HCT116 (cell line): ENCODE data around the gene LPIN1. TPM values are rescaled to one million over a fixed set of nuclear protein-coding genes. Genes with fewer than 3 reads are reported as not detected.
"Not testable (repeated sequence)": the region's sequence is repeated elsewhere in the genome, so short reads cannot be mapped to it uniquely, and the experiment has no call there.

ENCODE experiments used
- ATAC-seq: fragments of 200-7000 bp; cut with Tn5 transposase; 2 replicates; pipeline ENCODE4 v1.9.1; 2020; ENCODE audit warnings: mild to moderate bottlenecking, moderate library complexity
- BruUV-seq: library from RNA; stranded (reverse); fragments of 400-500 nt; replicated peaks from 2 replicates; lab custom pipeline; 2021; lab: Mats Ljungman, UMichigan
- CTCF ChIA-PET: fragments of 300-600 bp; sonication (Branson Sonifier 250); formaldehyde crosslinking; loops from one replicate; lab custom pipeline; 2021; ENCODE audit warnings: antibody characterized with exemption; lab: Charles Lee
- POLR2A ChIA-PET: fragments of 300-600, 350-600 bp; sonication (Branson Sonifier 250); formaldehyde crosslinking; loops from one replicate; lab custom pipeline; 2021; ENCODE audit warnings: antibody characterized with exemption; lab: Charles Lee
- RAD21 ChIA-PET, 2 experiments: fragments of 300-600 bp; sonication (Branson Sonifier 250); formaldehyde crosslinking; loops; one replicate each; lab custom pipeline; 2023; ENCODE audit warnings: low total read pairs in 2 of 2; ENCODE audit not compliant: uncharacterized antibody in 2 of 2, unreplicated experiment in 2 of 2, low non-redundant PET in 1 of 2; lab: Charles Lee
- DNase-seq: peaks from one replicate; pipeline ENCODE4 v3.0.0-alpha.2; 2010; ENCODE audit warnings: low read depth, low spot score
- H2AFZ ChIP-seq: fragments of 200-600 bp; shearing (Covaris generic), sonication (generic); 2 replicates; pipeline ENCODE4 v1.6.1; 2017; ENCODE audit warnings: low read depth, mixed run types, mixed read lengths, antibody characterized with exemption, low read length; ENCODE audit not compliant: poor library complexity, severe bottlenecking
- H3K27ac ChIP-seq: 2 replicates; pipeline ENCODE4 v1.5.1; 2012; ENCODE audit warnings: low read depth, low read length
- H3K27me3 ChIP-seq: fragments of 200-600 bp; sonication (generic); 2 replicates; pipeline ENCODE4 v1.6.1; 2016; ENCODE audit warnings: mixed run types, low read length, mixed read lengths; ENCODE audit not compliant: insufficient read depth
- H3K36me3 ChIP-seq, 2 experiments: fragments of 200-500 bp in 1 of 2; fragments of 200-600 bp in 1 of 2; sonication (Bioruptor generic) in 1 of 2; sonication (generic) in 1 of 2; 2 replicates each; pipeline versions ENCODE4 v1.5.1 to v1.6.1; 2014 to 2016; ENCODE audit warnings: low read length in 2 of 2, inconsistent platforms in 1 of 2, mixed read lengths in 1 of 2, mixed run types in 1 of 2; ENCODE audit not compliant: insufficient read depth in 2 of 2, control insufficient read depth in 1 of 2
- H3K4me1 ChIP-seq, 2 experiments: fragments of 200-600 bp in 1 of 2; sonication (generic) in 1 of 2; 2 replicates each; pipeline versions ENCODE4 v1.5.1 to v1.6.1; 2012 to 2017; ENCODE audit warnings: low read length in 2 of 2, inconsistent platforms in 1 of 2, mild to moderate bottlenecking in 1 of 2, mixed read lengths in 1 of 2, mixed run types in 1 of 2, moderate library complexity in 1 of 2; ENCODE audit not compliant: insufficient read depth in 2 of 2, control insufficient read depth in 1 of 2
- H3K4me2 ChIP-seq: fragments of 200-600 bp; sonication (generic); 2 replicates; pipeline ENCODE4 v1.6.1; 2017; ENCODE audit warnings: mixed run types, low read length, mixed read lengths
- H3K4me3 ChIP-seq, 2 experiments: fragments of 200-600 bp in 1 of 2; sonication (generic) in 1 of 2; replicated peaks in 1 of 2; 2 replicates each; pipeline ENCODE4 v1.5.1; 2011 to 2016; ENCODE audit warnings: low read length in 2 of 2, control low read depth in 1 of 2, low read depth in 1 of 2, mild to moderate bottlenecking in 1 of 2, mixed read lengths in 1 of 2, mixed run types in 1 of 2
- H3K79me2 ChIP-seq: fragments of 200-600 bp; sonication (generic); 2 replicates; pipeline ENCODE4 v1.6.1; 2017; ENCODE audit warnings: mild to moderate bottlenecking, mixed run types, low read length, moderate library complexity, mixed read lengths; ENCODE audit not compliant: insufficient read depth
- H3K9ac ChIP-seq: fragments of 200-600 bp; sonication (generic); 2 replicates; pipeline ENCODE4 v1.6.1; 2016; ENCODE audit warnings: low read length, mixed read lengths
- H3K9me2 ChIP-seq: fragments of 200-600 bp; sonication (generic), shearing (Covaris generic); 2 replicates; pipeline ENCODE4 v1.6.1; 2017; ENCODE audit warnings: mixed run types, mild to moderate bottlenecking, moderate library complexity; ENCODE audit not compliant: insufficient read depth
- H3K9me3 ChIP-seq, 2 experiments: fragments of 200-500 bp in 1 of 2; fragments of 200-600 bp in 1 of 2; sonication (Bioruptor generic) in 1 of 2; sonication (generic) in 1 of 2; 2 replicates each; pipeline ENCODE4 v1.6.1; 2014 to 2017; ENCODE audit warnings: low read length in 2 of 2, mixed read lengths in 2 of 2, inconsistent platforms in 1 of 2, low read depth in 1 of 2, mild to moderate bottlenecking in 1 of 2, mixed run types in 1 of 2, moderate library complexity in 1 of 2; ENCODE audit not compliant: control insufficient read depth in 1 of 2, insufficient read depth in 1 of 2
- H4K20me1 ChIP-seq: fragments of 200-600 bp; sonication (generic), shearing (Covaris generic); 2 replicates; pipeline ENCODE4 v1.6.1; 2017; ENCODE audit warnings: mixed run types, mild to moderate bottlenecking, moderate library complexity; ENCODE audit not compliant: insufficient read depth
- CBX3 ChIP-seq: IDR thresholded peaks from 2 replicates; pipeline ENCODE4 v1.6.1; 2012; ENCODE audit warnings: low read depth
- CEBPB ChIP-seq: IDR thresholded peaks from 2 replicates; pipeline ENCODE4 v1.6.1; 2012; ENCODE audit warnings: low read depth
- ELF1 ChIP-seq: IDR thresholded peaks from 2 replicates; pipeline ENCODE4 v1.6.1; 2012; ENCODE audit warnings: low read depth, borderline replicate concordance
- EZH2 ChIP-seq: fragments of 200-600 bp; sonication (generic); IDR thresholded peaks from 2 replicates; pipeline ENCODE4 v1.6.1; 2017; ENCODE audit warnings: antibody characterized with exemption, mixed run types
- EZH2phosphoT487 ChIP-seq: fragments of 200-600 bp; IDR thresholded peaks from 2 replicates; pipeline ENCODE4 v1.6.1; 2018; ENCODE audit warnings: antibody characterized with exemption, borderline replicate concordance
- FOSL1 ChIP-seq: IDR thresholded peaks from 2 replicates; pipeline ENCODE4 v1.6.1; 2012; ENCODE audit warnings: low read depth
- JUND ChIP-seq: IDR thresholded peaks from 2 replicates; pipeline ENCODE4 v1.6.1; 2012
- MAX ChIP-seq: IDR thresholded peaks from 2 replicates; pipeline ENCODE4 v1.6.1; 2012
- RAD21 ChIP-seq: IDR thresholded peaks from 2 replicates; pipeline ENCODE4 v1.6.1; 2012; ENCODE audit warnings: low read depth, mild to moderate bottlenecking
- REST ChIP-seq: IDR thresholded peaks from 2 replicates; pipeline ENCODE4 v1.6.1; 2012; ENCODE audit warnings: low read depth
- SIN3A ChIP-seq: IDR thresholded peaks from 2 replicates; pipeline ENCODE4 v1.6.1; 2012; ENCODE audit warnings: low read depth
- SRF ChIP-seq: IDR thresholded peaks from 2 replicates; pipeline ENCODE4 v1.6.1; 2012; ENCODE audit warnings: low read depth
- TCF7L2 ChIP-seq: IDR thresholded peaks from 2 replicates; pipeline ENCODE4 v1.7.0; 2011; ENCODE audit warnings: borderline replicate concordance, inconsistent platforms; ENCODE audit not compliant: insufficient read depth, insufficient read length; ENCODE audit errors: extremely low read depth
- YY1 ChIP-seq: IDR thresholded peaks from 2 replicates; pipeline ENCODE4 v1.6.1; 2011; ENCODE audit warnings: low read length, low read depth, moderate library complexity, mild to moderate bottlenecking; ENCODE audit not compliant: insufficient replicate concordance; ENCODE audit errors: extremely low read depth
- ZBTB33 ChIP-seq: IDR thresholded peaks from 2 replicates; pipeline ENCODE4 v1.6.1; 2011; ENCODE audit warnings: mild to moderate bottlenecking, low read length, moderate library complexity; ENCODE audit not compliant: insufficient replicate concordance; ENCODE audit errors: extremely low read depth
- intact Hi-C: fragments of 100-400 bp; cut with micrococcal nuclease; formaldehyde crosslinking; loops from 2 replicates; pipeline ENCODE4 v1.10.0; 2022
- total RNA-seq: library from RNA; stranded (reverse); gene quantifications from one replicate; pipeline ENCODE4 v1.2.1, GENCODE V29; 2021; ENCODE audit not compliant: unreplicated experiment

The LPIN1 gene
- total RNA-seq, 1 experiment from 2014 or later = 16.7 TPM

- no peaks in the 10 kb centered on the region for H3K79me2 ChIP-seq
- H3K9me3 ChIP-seq = no peaks in the 10 kb centered on the region
- DNase-seq = no peak
- CTCF ChIA-PET = no interaction called here
- no peaks in the 10 kb centered on the region for H3K4me1 ChIP-seq
- no peaks in the 10 kb centered on the region for H3K27me3 ChIP-seq
- no peak for TF ChIP-seq FOSL1
- no peak for TF ChIP-seq ZBTB33
- TF ChIP-seq EZH2phosphoT487 = no peak
- TF ChIP-seq ELF1 = no peak
- TF ChIP-seq REST = no peak
- TF ChIP-seq EZH2 = no peak
- TF ChIP-seq SIN3A = no peak
- TF ChIP-seq CEBPB = no peak
- TF ChIP-seq RAD21 = no peak
- TF ChIP-seq TCF7L2 = no peak
- TF ChIP-seq MAX = no peak
- no peak for TF ChIP-seq CBX3
- TF ChIP-seq JUND = no peak
- TF ChIP-seq YY1 = no peak
- no peak for TF ChIP-seq SRF
- BruUV-seq = no TSS peak
- H3K4me3 ChIP-seq = no peak overlapping the region
- ATAC-seq = no peak
- no peaks in the 10 kb centered on the region for H3K9me2 ChIP-seq
- intact Hi-C loops = no loop called here
- RAD21 ChIA-PET = no interaction called here
- H3K4me2 ChIP-seq = no peak overlapping the region
- no peaks in the 10 kb centered on the region for H3K36me3 ChIP-seq
- no peak overlapping the region for H3K9ac ChIP-seq
- H4K20me1 ChIP-seq = no peaks in the 10 kb centered on the region
- H3K27ac ChIP-seq = no peak overlapping the region
- POLR2A ChIA-PET = no interaction called here
- H2AFZ ChIP-seq = no peak overlapping the region
These were observed 95.9 kb downstream of the LPIN1 start for GRCh38 chr2:11842336-11842735.

GRCh38 chr2:11844798-11845197 is 98.4 kb downstream of the LPIN1 start:
- DNase-seq, H3K4me2 ChIP-seq, H3K27me3 ChIP-seq, H3K36me3 ChIP-seq, H3K4me3 ChIP-seq, POLR2A ChIA-PET, BruUV-seq, H4K20me1 ChIP-seq, intact Hi-C loops, H3K4me1 ChIP-seq, CTCF ChIA-PET, H3K79me2 ChIP-seq, H3K27ac ChIP-seq, H3K9ac ChIP-seq, H3K9me3 ChIP-seq, RAD21 ChIA-PET, ATAC-seq, H2AFZ ChIP-seq, H3K9me2 ChIP-seq: not testable (repeated sequence)
